Measurements from ENCODE around the gene APBB2.

APBB2 gene

DNA sequence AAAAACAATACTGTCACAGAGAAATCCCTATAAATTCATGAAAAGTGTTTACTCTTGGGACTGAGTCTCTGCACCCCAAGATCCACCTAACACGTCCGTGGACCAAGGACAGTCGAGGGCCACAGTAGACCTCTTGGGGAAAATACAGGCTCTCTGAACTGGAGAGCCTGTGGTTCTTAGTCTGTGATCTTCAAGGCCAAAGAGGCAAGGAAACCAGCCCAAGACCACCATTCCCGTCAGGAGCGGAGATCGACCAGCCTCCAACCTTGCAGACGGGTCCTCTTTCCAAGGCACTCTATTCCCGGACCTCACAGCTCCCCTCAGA lies 1.6 kb upstream of the APBB2 start:
- peaks cover 38% of the 10 kb centered on the region for H3K4me1 ChIP-seq (ENCODE audit: control insufficient read depth, low read length)
- peak overlapping the region; percentile 41 for H3K27ac ChIP-seq (ENCODE audit: low read depth, low read length)
- H3K36me3 ChIP-seq (ENCODE audit: control insufficient read depth, low read length), result peaks cover 4% of the 10 kb centered on the region; the same call in 1 of the 2 replicates
- H3K27me3 ChIP-seq (ENCODE audit: control insufficient read depth, low read length), result no peaks in the 10 kb centered on the region
- TF ChIP-seq, protein P1, sequence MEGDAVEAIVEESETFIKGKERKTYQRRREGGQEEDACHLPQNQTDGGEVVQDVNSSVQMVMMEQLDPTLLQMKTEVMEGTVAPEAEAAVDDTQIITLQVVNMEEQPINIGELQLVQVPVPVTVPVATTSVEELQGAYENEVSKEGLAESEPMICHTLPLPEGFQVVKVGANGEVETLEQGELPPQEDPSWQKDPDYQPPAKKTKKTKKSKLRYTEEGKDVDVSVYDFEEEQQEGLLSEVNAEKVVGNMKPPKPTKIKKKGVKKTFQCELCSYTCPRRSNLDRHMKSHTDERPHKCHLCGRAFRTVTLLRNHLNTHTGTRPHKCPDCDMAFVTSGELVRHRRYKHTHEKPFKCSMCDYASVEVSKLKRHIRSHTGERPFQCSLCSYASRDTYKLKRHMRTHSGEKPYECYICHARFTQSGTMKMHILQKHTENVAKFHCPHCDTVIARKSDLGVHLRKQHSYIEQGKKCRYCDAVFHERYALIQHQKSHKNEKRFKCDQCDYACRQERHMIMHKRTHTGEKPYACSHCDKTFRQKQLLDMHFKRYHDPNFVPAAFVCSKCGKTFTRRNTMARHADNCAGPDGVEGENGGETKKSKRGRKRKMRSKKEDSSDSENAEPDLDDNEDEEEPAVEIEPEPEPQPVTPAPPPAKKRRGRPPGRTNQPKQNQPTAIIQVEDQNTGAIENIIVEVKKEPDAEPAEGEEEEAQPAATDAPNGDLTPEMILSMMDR (IDR thresholded peaks at IDR 0.05; ENCODE audit: low read depth, low read length, poor library complexity, severe bottlenecking), result no peak
- TF ChIP-seq EZH2phosphoT487 (IDR thresholded peaks at IDR 0.05; ENCODE audit: borderline replicate concordance, low read length), result no peak
- H3K4me3 ChIP-seq (ENCODE audit: low read length), result peak overlapping the region; percentile 81
- H3K9me3 ChIP-seq (ENCODE audit: control insufficient read depth, insufficient read depth, low read length), result no peaks in the 10 kb centered on the region
- H3K4me2 ChIP-seq (ENCODE audit: low read length), result peak overlapping the region; percentile 83
- H4K20me1 ChIP-seq (ENCODE audit: control insufficient read depth, insufficient read depth, low read depth, low read length), result no peaks in the 10 kb centered on the region
- no peaks in the 10 kb centered on the region for H3K9me2 ChIP-seq (replicated peaks; ENCODE audit: control insufficient read depth, low read length)
- peaks cover 43% of the 10 kb centered on the region for H3K79me2 ChIP-seq (ENCODE audit: control insufficient read depth, low read length)
- peaks cover 5% of the 10 kb centered on the region; the same call in 1 of the 2 replicates for H3F3A ChIP-seq (ENCODE audit: control insufficient read depth, insufficient read depth)

DNA sequence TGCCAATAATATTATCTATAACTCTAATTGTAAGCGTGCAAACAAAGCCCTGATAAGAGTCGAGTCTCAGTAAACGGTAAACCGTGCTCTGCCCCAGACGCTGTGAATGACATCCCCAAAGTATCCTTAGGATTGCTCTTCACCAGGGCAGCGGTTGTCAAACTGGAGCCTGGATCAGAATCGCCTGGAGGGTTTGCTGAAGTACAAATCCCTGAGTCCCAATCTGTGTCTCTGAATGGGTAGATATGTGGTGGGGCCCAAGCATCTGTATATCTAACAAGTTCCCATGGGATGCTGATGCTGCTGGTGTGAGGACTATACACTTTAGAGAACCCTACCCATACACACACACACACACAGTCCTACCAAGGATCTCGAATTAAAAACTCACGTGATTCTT lies 813 bp upstream of the APBB2 start:
- Histone ChIP-seq H3K36me3 (ENCODE audit: control insufficient read depth, low read length) (peaks cover 4% of the 10 kb centered on the region; the same call in 1 of the 2 replicates), H4K20me1 (ENCODE audit: control insufficient read depth, insufficient read depth, low read depth, low read length) (no peaks in the 10 kb centered on the region), H3K9me3 (ENCODE audit: control insufficient read depth, insufficient read depth, low read length) (no peaks in the 10 kb centered on the region), H3K4me2 (ENCODE audit: low read length) (peak overlapping the region; percentile 83), H3K4me3 (ENCODE audit: low read length) (peak overlapping the region; percentile 81), H3K27ac (ENCODE audit: low read depth, low read length) (peak overlapping the region; percentile 11), H3K27me3 (ENCODE audit: control insufficient read depth, low read length) (no peaks in the 10 kb centered on the region), H3K79me2 (ENCODE audit: control insufficient read depth, low read length) (peaks cover 51% of the 10 kb centered on the region), H3K9me2 (replicated peaks; ENCODE audit: control insufficient read depth, low read length) (no peaks in the 10 kb centered on the region), H3K4me1 (ENCODE audit: control insufficient read depth, low read length) (peaks cover 38% of the 10 kb centered on the region), H3F3A (ENCODE audit: control insufficient read depth, insufficient read depth) (peaks cover 5% of the 10 kb centered on the region; the same call in 1 of the 2 replicates)
- TF ChIP-seq EZH2phosphoT487 (IDR thresholded peaks at IDR 0.05; ENCODE audit: borderline replicate concordance, low read length), result no peak
- TF ChIP-seq, protein P1 (IDR thresholded peaks at IDR 0.05; ENCODE audit: low read depth, low read length, poor library complexity, severe bottlenecking), result no peak

DNA sequence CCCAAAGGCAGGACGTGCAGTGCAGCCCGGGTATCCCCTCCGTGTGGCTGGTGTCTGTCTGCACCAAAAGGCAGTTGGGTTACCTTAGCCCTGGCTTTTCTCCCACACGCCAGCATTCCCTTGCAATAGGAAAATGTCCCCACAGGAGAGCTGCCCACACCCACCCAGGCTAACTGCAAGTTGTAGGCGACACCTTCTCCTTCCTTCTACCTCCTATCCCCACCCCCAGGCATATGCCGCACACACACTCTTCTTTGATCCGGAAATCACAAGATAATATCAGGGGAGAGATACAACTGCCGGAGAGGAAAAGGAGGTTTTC lies 444 bp upstream of the APBB2 start:
- H4K20me1 ChIP-seq (ENCODE audit: control insufficient read depth, insufficient read depth, low read depth, low read length), result no peaks in the 10 kb centered on the region
- H3K4me3 ChIP-seq (ENCODE audit: low read length), result peak overlapping the region; percentile 81
- TF ChIP-seq, protein P1 (IDR thresholded peaks at IDR 0.05; ENCODE audit: low read depth, low read length, poor library complexity, severe bottlenecking), result no peak
- TF ChIP-seq EZH2phosphoT487 (IDR thresholded peaks at IDR 0.05; ENCODE audit: borderline replicate concordance, low read length), result no peak
- peaks cover 38% of the 10 kb centered on the region for H3K4me1 ChIP-seq (ENCODE audit: control insufficient read depth, low read length)
- H3K27ac ChIP-seq (ENCODE audit: low read depth, low read length), result peak overlapping the region; percentile 11
- no peaks in the 10 kb centered on the region for H3K9me2 ChIP-seq (replicated peaks; ENCODE audit: control insufficient read depth, low read length)
- peaks cover 4% of the 10 kb centered on the region; the same call in 1 of the 2 replicates for H3K36me3 ChIP-seq (ENCODE audit: control insufficient read depth, low read length)
- peaks cover 54% of the 10 kb centered on the region for H3K79me2 ChIP-seq (ENCODE audit: control insufficient read depth, low read length)
- no peaks in the 10 kb centered on the region for H3K27me3 ChIP-seq (ENCODE audit: control insufficient read depth, low read length)
- peak overlapping the region; percentile 83 for H3K4me2 ChIP-seq (ENCODE audit: low read length)
- H3F3A ChIP-seq (ENCODE audit: control insufficient read depth, insufficient read depth), result peaks cover 5% of the 10 kb centered on the region; the same call in 1 of the 2 replicates
- H3K9me3 ChIP-seq (ENCODE audit: control insufficient read depth, insufficient read depth, low read length), result no peaks in the 10 kb centered on the region

All from DOHH2 (cell line).